COLO829 (cell line): Measurements from ENCODE around the gene CTNNA1.
"Not testable (repeated sequence)": the region's sequence is repeated elsewhere in the genome, so short reads cannot be mapped to it uniquely, and the experiment has no call there.

Source experiments
- DNase-seq: peaks from one replicate; pipeline ENCODE4 v3.0.0; 2012; ENCODE audit warnings: low spot score

Gene CTNNA1

GRCh38 chr5:138757061-138757776 lies 4.0 kb downstream of the CTNNA1 start:
- no peak for DNase-seq

- DNase-seq, result no peak
Observed at GRCh38 chr5:138760448-138761110, 7.4 kb downstream of the CTNNA1 start.

GRCh38 chr5:138761115-138761514 lies 7.9 kb downstream of the CTNNA1 start:
- not testable (repeated sequence) for DNase-seq

GRCh38 chr5:138761670-138762069 lies 8.4 kb downstream of the CTNNA1 start:
- DNase-seq, result not testable (repeated sequence)

GRCh38 chr5:138762110-138762509 lies 8.9 kb downstream of the CTNNA1 start:
- no peak for DNase-seq

GRCh38 chr5:138763037-138763778 lies 10.0 kb downstream of the CTNNA1 start:
- DNase-seq, result no peak

- no peak for DNase-seq
Observed at GRCh38 chr5:138770291-138770690, 17.1 kb downstream of the CTNNA1 start.

- DNase-seq, result peak; percentile 6
Observed at GRCh38 chr5:138770977-138771376, 17.8 kb downstream of the CTNNA1 start.

GRCh38 chr5:138772986-138773594 lies 19.9 kb downstream of the CTNNA1 start:
- no peak for DNase-seq

- DNase-seq, result not testable (repeated sequence)
Observed at GRCh38 chr5:138773624-138774023, 20.4 kb downstream of the CTNNA1 start.

- DNase-seq, result no peak
Observed at GRCh38 chr5:138775034-138775433, 21.8 kb downstream of the CTNNA1 start.

GRCh38 chr5:138778234-138778633 lies 25.0 kb downstream of the CTNNA1 start:
- no peak for DNase-seq

- no peak for DNase-seq
Observed at GRCh38 chr5:138783976-138784375, 30.8 kb downstream of the CTNNA1 start.

- DNase-seq, result no peak
Observed at GRCh38 chr5:138784590-138784989, 31.4 kb downstream of the CTNNA1 start.

- DNase-seq, result no peak
Observed at GRCh38 chr5:138789771-138790242, 36.6 kb downstream of the CTNNA1 start.

GRCh38 chr5:138790684-138791083 lies 37.5 kb downstream of the CTNNA1 start:
- no peak for DNase-seq

GRCh38 chr5:138792195-138792790 lies 39.1 kb downstream of the CTNNA1 start:
- no peak for DNase-seq

- no peak for DNase-seq
Observed at GRCh38 chr5:138793575-138793974, 40.4 kb downstream of the CTNNA1 start.

- DNase-seq, result no peak
Observed at GRCh38 chr5:138803285-138803684, 50.1 kb downstream of the CTNNA1 start.

GRCh38 chr5:138803935-138804334 lies 50.7 kb downstream of the CTNNA1 start:
- no peak for DNase-seq

GRCh38 chr5:138805096-138805495 lies 51.9 kb downstream of the CTNNA1 start:
- DNase-seq, result no peak

- no peak for DNase-seq
Observed at GRCh38 chr5:138807182-138807581, 54.0 kb downstream of the CTNNA1 start.
